ENCODE data around the gene TRIM72.

GRCh38 chr16:31177136-31177535 is 36.8 kb upstream of the TRIM72 start:
- TF ChIP-seq CTCF (IDR thresholded peaks at IDR 0.05) (no peak), POLR2AphosphoS5 (IDR thresholded peaks at IDR 0.05) (no peak), POLR2A (IDR thresholded peaks at IDR 0.05) (no peak)
